GM12891 (cell line): ENCODE measurements around the gene GJA1.
"Not testable (repeated sequence)": the region's sequence is repeated elsewhere in the genome, so short reads cannot be mapped to it uniquely, and the experiment has no call there.

Experiments used
- DNase-seq: peaks from one replicate; pipeline ENCODE4 v3.0.0; 2011; ENCODE audit warnings: low spot score; ENCODE audit not compliant: insufficient read length
- FAIRE-seq: peaks from 2 replicates; lab custom pipeline; 2011; peaks lifted over from hg19 to GRCh38; lab: Jason Lieb, UNC
- PAX5 ChIP-seq: IDR thresholded peaks from 2 replicates; pipeline ENCODE4 v1.6.1; 2011; ENCODE audit warnings: low read length, moderate library complexity, mild to moderate bottlenecking; ENCODE audit not compliant: insufficient read depth, severe bottlenecking
- POLR2A ChIP-seq: IDR thresholded peaks from 2 replicates; pipeline ENCODE4 v1.6.1; 2011; ENCODE audit warnings: low read depth, low read length, control low read depth
- POLR2AphosphoS5 ChIP-seq: IDR thresholded peaks from 2 replicates; pipeline ENCODE4 v1.6.1; 2011; ENCODE audit warnings: low read depth, low read length, control low read depth
- POU2F2 ChIP-seq: IDR thresholded peaks from 2 replicates; pipeline ENCODE4 v1.6.1; 2011; ENCODE audit warnings: low read depth, mild to moderate bottlenecking, control low read depth, low read length, moderate library complexity
- SPI1 ChIP-seq: IDR thresholded peaks from 2 replicates; pipeline ENCODE4 v1.6.1; 2011; ENCODE audit warnings: low read depth, low read length, control low read depth
- TAF1 ChIP-seq: IDR thresholded peaks from 2 replicates; pipeline ENCODE4 v1.6.1; 2011; ENCODE audit warnings: low read depth, low read length, control low read depth

GJA1 gene

GRCh38 chr6:121413879-121414278 is 21.6 kb upstream of the GJA1 start:
- TF ChIP-seq TAF1 (no peak), POLR2A (no peak), POLR2AphosphoS5 (no peak), SPI1 (no peak), PAX5 (no peak)
- DNase-seq (no peak), FAIRE-seq (no peak)

DNA sequence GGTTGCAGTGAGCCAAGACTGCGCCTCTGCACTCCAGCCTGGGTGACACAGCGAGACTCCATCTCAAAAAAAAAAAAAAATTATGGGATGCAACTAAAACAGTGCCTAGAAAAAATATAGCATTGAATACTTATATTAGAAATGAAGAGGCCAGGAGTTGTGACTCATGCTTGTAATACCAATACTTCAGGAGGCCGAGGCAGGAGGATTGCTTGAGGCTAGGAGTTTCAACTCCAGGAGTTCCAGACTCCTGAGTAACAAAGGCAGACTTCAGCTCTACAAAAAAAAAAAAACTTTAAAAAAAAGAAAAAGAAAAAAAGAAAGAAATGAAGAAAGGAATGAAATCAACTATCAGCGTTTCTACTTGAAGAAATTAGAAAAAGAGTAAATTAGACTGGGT is 17.1 kb upstream of the GJA1 start:
- TF ChIP-seq POLR2A (no peak), PAX5 (no peak), TAF1 (no peak), SPI1 (no peak), POU2F2 (no peak), POLR2AphosphoS5 (no peak)
- FAIRE-seq = no peak
- DNase-seq = no peak

GRCh38 chr6:121426686-121427085 is 8.8 kb upstream of the GJA1 start:
- TF ChIP-seq POLR2A (no peak), SPI1 (no peak)
- no peak for DNase-seq
- no peak for FAIRE-seq

GRCh38 chr6:121428872-121429756 is 6.3 kb upstream of the GJA1 start:
- FAIRE-seq = no peak
- TF ChIP-seq POLR2AphosphoS5 (no peak), TAF1 (no peak), POU2F2 (no peak), POLR2A (no peak), PAX5 (no peak), SPI1 (no peak)
- no peak for DNase-seq

GRCh38 chr6:121430514-121431460 is 4.7 kb upstream of the GJA1 start:
- DNase-seq (no peak), FAIRE-seq (no peak)
- TF ChIP-seq POLR2AphosphoS5 = no peak
- TF ChIP-seq PAX5 = no peak
- TF ChIP-seq TAF1 = no peak
- TF ChIP-seq POLR2A = no peak
- TF ChIP-seq SPI1 = no peak
- TF ChIP-seq POU2F2 = no peak

DNA sequence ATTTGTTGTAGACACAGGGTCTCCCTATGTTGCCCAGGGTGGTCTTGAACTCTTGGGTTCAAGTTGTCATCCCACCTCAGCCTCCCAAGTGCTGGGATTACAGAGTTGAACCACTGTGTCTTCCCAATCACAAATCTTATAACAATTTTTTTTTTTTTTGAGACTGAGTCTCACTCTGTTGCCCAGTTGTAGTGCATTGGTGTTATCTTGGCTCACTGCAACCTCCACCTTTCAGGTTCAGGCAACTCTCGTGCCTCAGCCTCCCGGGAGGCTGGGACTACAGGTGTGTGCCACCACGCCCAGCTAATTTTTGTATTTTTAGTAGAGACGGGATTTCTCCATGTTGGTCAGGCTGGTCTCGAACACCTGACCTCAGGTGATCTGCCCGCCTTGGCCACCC is 3.7 kb upstream of the GJA1 start:
- not testable (repeated sequence) for FAIRE-seq, DNase-seq

- TF ChIP-seq PAX5 = no peak
- TF ChIP-seq POU2F2 = no peak
- no peak for TF ChIP-seq POLR2AphosphoS5
- TF ChIP-seq POLR2A = no peak
- no peak for TF ChIP-seq TAF1
- no peak for TF ChIP-seq SPI1
- no peak for DNase-seq
Measured at GRCh38 chr6:121434037-121434770, 1.2 kb upstream of the GJA1 start.

DNA sequence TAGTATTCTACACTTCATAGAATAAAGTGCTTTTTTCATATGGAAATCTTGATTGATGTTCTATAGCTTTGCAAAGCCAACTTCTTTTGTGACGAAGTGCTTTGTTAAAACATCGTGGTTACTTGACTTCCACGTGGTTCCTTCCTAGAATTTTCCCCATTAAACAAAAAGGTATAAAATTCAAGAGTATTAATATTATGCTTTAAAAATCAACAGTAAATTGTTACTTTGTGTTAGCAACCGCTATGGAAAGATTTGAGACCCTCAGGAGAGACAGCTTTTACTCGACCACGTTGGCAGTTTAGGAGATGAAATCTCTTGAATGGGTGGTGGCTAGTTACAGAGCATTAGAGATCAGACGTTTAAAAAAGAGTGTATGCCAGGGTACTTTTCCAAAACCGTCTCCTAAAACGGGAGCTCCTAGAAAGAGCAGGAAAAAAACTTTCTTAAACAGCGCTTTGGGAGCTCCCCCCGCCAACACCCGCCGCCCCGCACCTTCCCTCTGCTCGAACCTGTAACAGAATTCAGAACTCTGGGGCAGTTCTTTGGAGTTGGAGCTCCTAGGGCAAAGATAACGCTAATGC is 920 bp downstream of the GJA1 start:
- no peak for DNase-seq
- TF ChIP-seq POLR2AphosphoS5 (no peak), PAX5 (no peak), POU2F2 (no peak), POLR2A (no peak), SPI1 (no peak), TAF1 (no peak)
- no peak for FAIRE-seq

More at GRCh38 chr6:121434037-121434770, 1.2 kb upstream of the GJA1 start:
- FAIRE-seq = no peak
